ENCODE measurements around the gene BRWD1. TPM values are rescaled to one million over a fixed set of nuclear protein-coding genes. Genes with fewer than 3 reads are reported as not detected.

Gene BRWD1
- polyA plus RNA-seq, 2 of the 4 experiments (the other 2 are of a cell fraction), result 6.9 to 22.2 TPM

DNA sequence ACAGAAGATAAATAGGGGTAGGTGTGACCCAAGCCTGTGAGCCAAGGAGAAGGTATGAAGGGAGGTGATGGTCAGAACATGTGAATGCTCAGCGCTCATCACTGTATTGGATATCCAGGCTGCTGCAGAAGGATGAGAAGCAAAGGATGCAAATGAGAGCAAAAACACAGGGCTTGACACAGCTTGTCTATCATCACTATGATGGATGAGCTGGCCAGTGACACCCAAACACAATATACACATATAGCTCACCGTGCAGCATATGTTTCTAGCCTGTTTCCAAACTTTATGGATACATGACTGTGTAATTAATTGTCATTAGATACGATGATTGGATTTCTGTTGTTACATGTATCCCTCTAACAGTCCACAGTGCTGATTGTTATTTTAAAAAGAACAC is 49.3 kb upstream of the BRWD1 start:
- Histone ChIP-seq H3K4me2 (no peak overlapping the region), H3K9me3 (no peaks in the 10 kb centered on the region), H3K27ac (no peak overlapping the region), H3K4me3 (no peak overlapping the region), H3K4me1 (no peaks in the 10 kb centered on the region)
- ATAC-seq (no peak), FAIRE-seq (no peak), DNase-seq (ENCODE audit: low read depth in 1 of 2, low spot score in 1 of 2) (no peak)
- WGBS (ENCODE audit: missing lambda C conversion rate), result 60% methylated on average over 3 of the region's 3 CpGs
- ChIA-PET CTCF (interaction anchor here (0.9 kb wide), 1 partner anchor 10 kb away, joined by 4 read pairs; no protein-coding TSS in a partner anchor), POLR2A (no interaction called here)
- TF ChIP-seq RFX5 (IDR thresholded peaks at IDR 0.05) (no peak), NPAS2 (CRISPR knock-in tag; IDR thresholded peaks at IDR 0.05; ENCODE audit: borderline replicate concordance) (no peak), SREBF2 (IDR thresholded peaks at IDR 0.05) (no peak), GATA3 (IDR thresholded peaks at IDR 0.05; ENCODE audit: borderline replicate concordance) (no peak), CHD4 (IDR thresholded peaks at IDR 0.05; ENCODE audit: borderline replicate concordance) (no peak), KDM1A (IDR thresholded peaks at IDR 0.05; ENCODE audit: low read depth) (no peak), FOSB (CRISPR knock-in tag; IDR thresholded peaks at IDR 0.05) (no peak), CBX8 (IDR thresholded peaks at IDR 0.05) (no peak)
- TF ChIP-seq, protein P1, sequence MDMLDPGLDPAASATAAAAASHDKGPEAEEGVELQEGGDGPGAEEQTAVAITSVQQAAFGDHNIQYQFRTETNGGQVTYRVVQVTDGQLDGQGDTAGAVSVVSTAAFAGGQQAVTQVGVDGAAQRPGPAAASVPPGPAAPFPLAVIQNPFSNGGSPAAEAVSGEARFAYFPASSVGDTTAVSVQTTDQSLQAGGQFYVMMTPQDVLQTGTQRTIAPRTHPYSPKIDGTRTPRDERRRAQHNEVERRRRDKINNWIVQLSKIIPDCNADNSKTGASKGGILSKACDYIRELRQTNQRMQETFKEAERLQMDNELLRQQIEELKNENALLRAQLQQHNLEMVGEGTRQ (IDR thresholded peaks at IDR 0.05), result no peak

DNA sequence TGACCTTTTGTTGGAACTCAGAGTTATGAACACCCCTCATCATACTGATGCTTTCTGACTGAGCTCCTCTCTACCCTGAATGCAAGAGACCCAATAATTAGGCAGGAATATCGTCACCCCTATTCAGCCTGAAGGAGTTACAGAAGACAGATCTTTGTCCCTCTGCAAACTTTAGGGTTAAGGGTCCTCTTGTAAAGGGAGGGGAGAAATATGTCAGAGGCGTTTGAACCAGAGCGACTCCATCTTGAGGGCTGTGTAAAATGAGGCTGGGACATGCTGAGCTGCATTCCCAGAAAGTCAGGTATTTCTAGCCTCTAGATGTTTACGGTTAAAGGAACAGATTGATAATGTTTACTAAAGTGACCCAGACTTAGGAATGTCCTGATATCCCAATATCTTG is 46.0 kb upstream of the BRWD1 start:
- ChIA-PET CTCF (interaction anchor here (1.0 kb wide), 1 partner anchor 14 kb away, joined by 3 read pairs; no protein-coding TSS in a partner anchor), POLR2A (interaction anchor here (1.0 kb wide), 1 partner anchor 21 kb away, joined by 3 read pairs; a partner anchor contains a TSS)
- no peak for FAIRE-seq

DNA sequence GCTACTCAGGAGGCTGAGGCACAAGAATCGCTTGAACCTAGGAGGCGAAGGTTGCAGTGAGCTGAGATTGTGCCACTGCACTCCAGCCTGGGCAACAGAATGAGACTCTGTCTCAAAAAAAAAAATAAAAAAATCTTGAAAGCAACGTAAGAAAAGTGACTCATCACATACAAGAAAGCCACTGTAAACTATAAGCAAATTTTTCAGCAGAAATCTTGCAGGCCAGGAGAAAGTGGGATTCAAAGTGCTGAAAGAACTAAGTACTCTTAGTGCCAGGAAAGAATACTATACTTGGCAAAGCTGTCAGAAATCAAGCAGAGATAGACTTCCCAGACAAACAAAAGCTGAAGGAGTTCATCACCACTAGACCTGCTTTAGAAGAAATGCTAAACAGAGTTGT is 39.9 kb upstream of the BRWD1 start:
- Histone ChIP-seq H3K9me3 (no peaks in the 10 kb centered on the region), H3K4me3 (no peak overlapping the region), H3K27ac (no peak overlapping the region), H3K4me2 (no peak overlapping the region), H3K4me1 (peaks cover 5% of the 10 kb centered on the region; the same call in 1 of the 3 replicates)
- TF ChIP-seq, protein P2, sequence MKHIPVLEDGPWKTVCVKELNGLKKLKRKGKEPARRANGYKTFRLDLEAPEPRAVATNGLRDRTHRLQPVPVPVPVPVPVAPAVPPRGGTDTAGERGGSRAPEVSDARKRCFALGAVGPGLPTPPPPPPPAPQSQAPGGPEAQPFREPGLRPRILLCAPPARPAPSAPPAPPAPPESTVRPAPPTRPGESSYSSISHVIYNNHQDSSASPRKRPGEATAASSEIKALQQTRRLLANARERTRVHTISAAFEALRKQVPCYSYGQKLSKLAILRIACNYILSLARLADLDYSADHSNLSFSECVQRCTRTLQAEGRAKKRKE (CRISPR knock-in tag; IDR thresholded peaks at IDR 0.05; ENCODE audit: low read depth), result no peak
- no peak for TF ChIP-seq JUNB (IDR thresholded peaks at IDR 0.05)
- no peak for TF ChIP-seq HOXB13 (CRISPR knock-in tag; IDR thresholded peaks at IDR 0.05; ENCODE audit: low read depth)
- ATAC-seq, result no peak
- CTCF ChIA-PET, result interaction anchor here (0.7 kb wide), 1 partner anchor 767 kb away, joined by 3 read pairs; no protein-coding TSS in a partner anchor
- DNase-seq (ENCODE audit: low read depth in 1 of 2, low spot score in 1 of 2), result no peak
- no peak for FAIRE-seq
- POLR2A ChIA-PET, result no interaction called here
- WGBS (ENCODE audit: missing lambda C conversion rate), result 68% methylated on average over 3 of the region's 3 CpGs

More for the DNA sequence above, 46.0 kb upstream of the BRWD1 start:
- ATAC-seq (no peak), DNase-seq (ENCODE audit: low read depth in 1 of 2, low spot score in 1 of 2) (no peak)
- Histone ChIP-seq H3K4me1 (no peaks in the 10 kb centered on the region), H3K9me3 (no peaks in the 10 kb centered on the region), H3K4me3 (no peak overlapping the region), H3K4me2 (no peak overlapping the region), H3K27ac (no peak overlapping the region)
- 64% methylated on average over 4 of the region's 4 CpGs for WGBS (ENCODE audit: missing lambda C conversion rate)
- no peak for TF ChIP-seq NPAS2 (CRISPR knock-in tag; IDR thresholded peaks at IDR 0.05; ENCODE audit: borderline replicate concordance)
- TF ChIP-seq, protein P3, sequence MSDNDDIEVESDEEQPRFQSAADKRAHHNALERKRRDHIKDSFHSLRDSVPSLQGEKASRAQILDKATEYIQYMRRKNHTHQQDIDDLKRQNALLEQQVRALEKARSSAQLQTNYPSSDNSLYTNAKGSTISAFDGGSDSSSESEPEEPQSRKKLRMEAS (IDR thresholded peaks at IDR 0.05), result no peak

DNA sequence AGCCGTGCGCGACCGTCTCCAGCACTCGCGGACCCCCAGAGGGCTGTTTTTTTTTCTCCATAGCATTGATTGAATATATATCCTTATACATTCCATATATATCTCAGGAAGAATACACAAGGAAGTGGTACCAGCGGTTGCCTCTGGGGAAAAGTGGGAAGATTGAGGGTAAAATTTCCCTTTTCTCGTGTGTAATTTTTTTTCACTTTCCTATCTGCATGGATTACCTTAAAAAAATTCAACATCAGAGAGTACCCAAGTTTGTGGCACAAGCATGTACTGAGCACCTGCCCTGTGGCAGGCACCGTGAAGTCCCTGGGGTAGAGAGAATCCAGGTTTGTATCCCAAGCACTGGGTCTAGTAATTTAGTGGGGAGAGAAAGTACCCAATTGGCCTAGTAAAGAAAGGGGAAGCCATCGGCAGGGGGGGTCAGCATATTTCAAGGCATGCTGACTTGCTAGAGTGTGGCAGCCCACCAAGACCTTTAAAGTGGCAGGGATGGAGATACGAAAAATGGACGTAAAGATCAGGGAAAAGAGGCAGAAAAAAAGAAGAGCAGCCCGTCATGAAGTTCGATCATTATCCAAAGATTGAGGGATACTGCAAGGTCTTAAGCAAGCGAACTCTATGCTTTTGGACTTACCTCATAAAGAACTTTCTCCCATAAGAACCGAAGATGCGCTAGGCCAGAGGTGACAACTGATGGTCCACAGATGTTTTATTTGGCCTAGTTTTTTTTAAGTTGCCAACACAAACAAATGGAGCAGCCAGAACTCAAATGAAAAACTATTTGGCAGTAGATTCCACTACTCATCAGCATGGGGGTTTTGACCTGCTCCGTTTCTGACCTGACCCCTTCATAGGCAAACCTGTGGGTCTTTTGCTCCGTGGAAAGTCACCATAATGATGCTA is 36.9 kb upstream of the BRWD1 start:
- Histone ChIP-seq H3K27ac (peak overlapping the region; percentile 91 to 93), H3K4me2 (peak overlapping the region; percentile 84), H3K4me3 (peak overlapping the region; percentile 59), H3K9me3 (no peaks in the 10 kb centered on the region), H3K4me1 (peaks cover 25% of the 10 kb centered on the region; the same call in 2 of the 3 replicates)
- no peak for DNase-seq (ENCODE audit: low read depth in 1 of 2, low spot score in 1 of 2)
- ATAC-seq, result no peak
- 59% methylated on average over 19 of the region's 19 CpGs for WGBS (ENCODE audit: missing lambda C conversion rate)
- POLR2A ChIA-PET, result interaction anchor here (1.2 to 3.8 kb wide), 4 partner anchors 23 to 37 kb away, joined by 5 to 20 read pairs (median 12); a partner anchor contains a TSS
- FAIRE-seq, result no peak
- no peak for TF ChIP-seq HDAC2 (IDR thresholded peaks at IDR 0.05)
- CTCF ChIA-PET, result interaction anchor here (0.9 kb wide), 1 partner anchor 92 kb away, joined by 3 read pairs; no protein-coding TSS in a partner anchor

Measured in A549 (cell line).